ENCODE measurements around the gene TAT. TPM values are rescaled to one million over a fixed set of nuclear protein-coding genes. Genes with fewer than 3 reads are reported as not detected.
A peak's percentile ranks its signal among the peaks of the same experiment; 100 is the strongest.

Gene TAT
- total RNA-seq, 4 donors from 2014 or later: not detected

DNA sequence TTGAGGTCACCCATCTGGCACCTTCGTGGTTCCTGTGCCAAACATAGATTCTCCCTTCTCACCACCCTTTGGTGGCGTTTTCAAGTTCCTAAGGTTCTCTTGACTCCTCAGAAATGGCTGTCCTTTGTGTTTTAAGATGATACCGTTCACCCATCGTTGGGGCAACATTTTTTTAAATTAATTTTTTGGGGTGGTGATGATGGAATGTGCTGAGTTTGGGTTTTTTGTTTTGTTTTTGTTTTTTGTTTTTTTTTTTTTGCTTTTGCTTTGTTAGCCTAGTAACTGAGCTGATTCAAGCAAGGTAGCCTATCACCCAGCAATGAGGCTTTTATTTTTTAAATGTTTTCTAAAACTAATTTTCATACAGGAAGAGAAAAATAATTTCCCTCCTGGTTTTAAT, 48.0 kb downstream of the TAT start:
- no peak overlapping the region for H3K4me3 ChIP-seq
- no peak for TF ChIP-seq POLR2A (IDR thresholded peaks at IDR 0.05)
- TF ChIP-seq, protein P1, sequence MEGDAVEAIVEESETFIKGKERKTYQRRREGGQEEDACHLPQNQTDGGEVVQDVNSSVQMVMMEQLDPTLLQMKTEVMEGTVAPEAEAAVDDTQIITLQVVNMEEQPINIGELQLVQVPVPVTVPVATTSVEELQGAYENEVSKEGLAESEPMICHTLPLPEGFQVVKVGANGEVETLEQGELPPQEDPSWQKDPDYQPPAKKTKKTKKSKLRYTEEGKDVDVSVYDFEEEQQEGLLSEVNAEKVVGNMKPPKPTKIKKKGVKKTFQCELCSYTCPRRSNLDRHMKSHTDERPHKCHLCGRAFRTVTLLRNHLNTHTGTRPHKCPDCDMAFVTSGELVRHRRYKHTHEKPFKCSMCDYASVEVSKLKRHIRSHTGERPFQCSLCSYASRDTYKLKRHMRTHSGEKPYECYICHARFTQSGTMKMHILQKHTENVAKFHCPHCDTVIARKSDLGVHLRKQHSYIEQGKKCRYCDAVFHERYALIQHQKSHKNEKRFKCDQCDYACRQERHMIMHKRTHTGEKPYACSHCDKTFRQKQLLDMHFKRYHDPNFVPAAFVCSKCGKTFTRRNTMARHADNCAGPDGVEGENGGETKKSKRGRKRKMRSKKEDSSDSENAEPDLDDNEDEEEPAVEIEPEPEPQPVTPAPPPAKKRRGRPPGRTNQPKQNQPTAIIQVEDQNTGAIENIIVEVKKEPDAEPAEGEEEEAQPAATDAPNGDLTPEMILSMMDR (IDR thresholded peaks at IDR 0.05): no peak
- intact Hi-C loops (cut with DNase I): no loop called here
- H3K9me3 ChIP-seq: no peaks in the 10 kb centered on the region
- no peaks in the 10 kb centered on the region for H3K36me3 ChIP-seq
- H3K4me1 ChIP-seq: peaks cover 0 to 23% (median 12%) of the 10 kb centered on the region in 3 donors
- no peak for DNase-seq
- H3K27ac ChIP-seq: no peak overlapping the region
- 69 to 80% methylated on average over 4 of the region's 4 CpGs for WGBS, 2 donors
- H3K27me3 ChIP-seq: peaks cover 0 to 23% (median 0%) of the 10 kb centered on the region in 4 donors

DNA sequence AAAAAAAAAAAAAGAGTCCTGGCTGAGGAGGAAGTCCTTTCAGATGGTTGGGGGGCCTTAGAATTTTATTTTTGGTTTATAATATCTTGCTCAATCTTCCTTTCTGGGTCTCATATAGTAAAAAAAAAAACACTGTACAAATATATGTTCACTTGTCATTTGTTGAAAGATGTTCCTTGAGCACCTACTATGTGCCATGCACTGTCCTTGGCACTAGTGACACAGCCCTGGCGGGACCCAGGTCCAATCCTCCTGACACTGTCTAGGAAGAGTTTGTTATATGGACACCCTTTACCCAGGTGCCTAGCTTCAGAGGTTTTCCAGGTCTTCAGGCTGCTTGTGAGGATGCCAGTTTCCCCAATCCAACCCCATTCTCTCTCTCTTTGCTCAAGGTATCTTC, 48.6 kb downstream of the TAT start:
- DNase-seq: no peak
- peaks cover 0 to 23% (median 0%) of the 10 kb centered on the region in 4 donors for H3K27me3 ChIP-seq
- no peaks in the 10 kb centered on the region for H3K9me3 ChIP-seq
- TF ChIP-seq, protein P1 (IDR thresholded peaks at IDR 0.05): no peak
- TF ChIP-seq POLR2A (IDR thresholded peaks at IDR 0.05): no peak
- intact Hi-C loops (cut with DNase I): no loop called here
- WGBS, 2 donors: 85 to 89% methylated on average over 1 of the region's 1 CpG
- no peaks in the 10 kb centered on the region for H3K36me3 ChIP-seq
- no peak overlapping the region for H3K4me3 ChIP-seq
- peaks cover 0 to 23% (median 12%) of the 10 kb centered on the region in 3 donors for H3K4me1 ChIP-seq
- no peak overlapping the region for H3K27ac ChIP-seq

DNA sequence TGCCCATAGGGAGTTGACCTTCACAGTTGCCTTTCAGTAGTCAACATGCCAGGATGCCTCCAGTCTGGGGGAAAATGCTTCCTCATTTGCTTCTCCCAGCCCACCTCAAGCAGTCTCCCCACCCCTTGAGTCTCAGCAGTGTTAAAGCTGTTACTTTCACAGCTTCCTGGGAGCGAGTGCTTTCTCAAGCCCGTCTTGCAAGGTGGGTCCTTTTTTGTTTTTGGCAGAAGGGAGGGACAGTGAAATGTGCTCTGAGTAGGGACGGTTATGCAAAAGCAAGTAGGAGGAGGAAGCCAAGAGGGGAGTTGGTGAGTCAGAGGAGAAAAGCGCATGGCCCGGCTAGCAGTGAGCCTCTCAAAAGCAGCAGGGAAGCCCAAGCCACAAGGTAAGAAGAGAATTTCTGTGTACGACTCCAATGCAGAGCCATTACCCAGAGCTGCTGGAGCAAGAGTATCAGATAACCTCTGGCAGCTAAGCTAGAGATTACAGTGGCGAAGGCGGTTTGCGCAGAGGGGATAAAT, 50.7 kb downstream of the TAT start, which contains the start of gene CHST4:
TSS of gene CHST4 (plus strand) at position 316 of the 521 bp plus-strand sequence. CDS start 10,252 bp downstream, outside the sequence.
- Histone ChIP-seq H3K4me1 (peaks cover 0 to 23% (median 12%) of the 10 kb centered on the region in 3 donors), H3K27me3 (peaks cover 0 to 23% (median 0%) of the 10 kb centered on the region in 4 donors), H3K36me3 (no peaks in the 10 kb centered on the region), H3K4me3 (peak within 1 kb of the TSS in 1 of 4 donors; percentile 21), H3K9me3 (no peaks in the 10 kb centered on the region), H3K27ac (no peak within 1 kb of the TSS)
- TF ChIP-seq, protein P1 (IDR thresholded peaks at IDR 0.05): no peak
- TF ChIP-seq POLR2A (IDR thresholded peaks at IDR 0.05): no peak
- WGBS, 2 donors: 6 to 23% methylated on average over 6 of the region's 9 CpGs
- intact Hi-C loops (cut with DNase I): no loop called here
- no peak for DNase-seq

DNA sequence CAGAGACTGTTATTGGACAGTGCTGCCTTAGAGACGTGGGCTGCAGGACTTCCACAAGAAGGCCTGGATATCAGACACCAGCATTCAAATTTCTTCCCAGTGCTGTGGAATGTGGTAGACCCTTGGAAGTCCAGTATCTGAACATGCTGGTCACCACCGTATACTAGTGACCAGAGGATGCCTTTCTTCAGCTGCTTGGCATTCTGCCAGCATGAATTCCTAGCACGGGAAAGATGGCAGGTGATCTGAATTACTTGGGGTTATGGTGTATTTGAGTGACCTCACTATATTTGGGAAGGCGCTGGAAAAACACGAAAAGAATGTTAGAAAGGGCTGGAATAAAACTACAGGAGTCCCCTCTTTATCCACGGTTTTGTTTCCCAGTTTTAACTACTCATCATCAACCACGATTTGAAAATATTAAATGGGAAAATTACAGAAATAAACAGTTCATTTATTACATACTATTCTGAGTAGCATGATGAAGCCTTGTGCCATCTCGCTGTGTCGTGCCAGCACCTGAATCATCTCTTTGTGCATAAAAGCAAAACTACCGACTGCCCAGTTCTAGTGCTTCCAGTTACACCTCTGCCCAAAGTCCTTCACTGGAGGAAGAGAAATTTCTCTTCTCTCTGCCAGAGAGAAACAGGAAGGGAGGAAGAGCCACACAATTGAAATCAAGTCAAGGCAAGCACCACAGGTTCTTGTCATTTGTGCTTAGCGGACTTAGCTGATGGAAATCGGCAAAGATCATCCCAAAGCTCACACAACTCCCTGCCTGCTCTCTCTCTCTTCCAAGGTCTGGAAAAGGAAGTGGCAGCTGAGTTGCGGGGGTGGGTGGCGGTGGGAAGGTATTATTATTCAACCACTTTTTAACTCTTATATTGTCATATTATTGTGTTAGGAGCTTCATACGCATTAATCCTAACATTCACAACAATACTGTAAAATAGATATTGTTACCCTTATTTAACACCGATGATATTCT, 52.0 kb downstream of the TAT start:
- no peak for TF ChIP-seq POLR2A (IDR thresholded peaks at IDR 0.05)
- TF ChIP-seq, protein P1 (IDR thresholded peaks at IDR 0.05): no peak
- Histone ChIP-seq H3K36me3 (no peaks in the 10 kb centered on the region), H3K9me3 (no peaks in the 10 kb centered on the region), H3K27me3 (peaks cover 0 to 19% (median 0%) of the 10 kb centered on the region in 4 donors), H3K4me3 (no peak overlapping the region), H3K27ac (no peak overlapping the region), H3K4me1 (peaks cover 0 to 23% (median 12%) of the 10 kb centered on the region in 3 donors)
- WGBS, 2 donors: 32 to 38% methylated on average over 15 of the region's 16 CpGs
- no peak for DNase-seq
- intact Hi-C loops (cut with DNase I): no loop called here

DNA sequence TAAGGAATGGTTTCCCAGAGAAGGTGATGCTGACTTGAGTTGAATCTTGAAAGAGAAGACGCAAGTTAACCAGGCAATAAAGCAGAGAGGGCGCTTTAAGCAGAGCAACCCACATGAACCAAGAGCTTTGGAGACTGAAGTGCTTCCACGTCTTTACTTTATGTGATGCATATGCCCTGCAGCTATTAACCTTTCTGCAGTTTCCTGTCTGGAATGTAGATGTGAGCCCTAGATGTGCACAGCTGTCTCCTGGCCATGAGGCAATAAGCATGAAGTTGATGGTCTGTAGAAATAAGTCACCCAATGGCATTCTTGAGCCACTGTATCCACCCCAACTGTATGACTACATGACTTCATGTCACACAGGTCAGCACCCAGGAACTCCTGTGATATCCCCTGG, 56.3 kb downstream of the TAT start:
- H3K9me3 ChIP-seq: no peaks in the 10 kb centered on the region
- WGBS, 2 donors: 65 to 72% methylated on average over 3 of the region's 3 CpGs
- H3K36me3 ChIP-seq: no peaks in the 10 kb centered on the region
- DNase-seq: no peak
- no peak overlapping the region for H3K27ac ChIP-seq
- peaks cover 0 to 10% (median 1%) of the 10 kb centered on the region in 3 donors for H3K4me1 ChIP-seq
- peaks cover 0 to 5% (median 0%) of the 10 kb centered on the region in 4 donors for H3K27me3 ChIP-seq
- intact Hi-C loops (cut with DNase I): no loop called here
- no peak for TF ChIP-seq POLR2A (IDR thresholded peaks at IDR 0.05)
- TF ChIP-seq, protein P1 (IDR thresholded peaks at IDR 0.05): no peak
- no peak overlapping the region for H3K4me3 ChIP-seq
